Tibial nerve (tissue), 4 donors: ENCODE data around the gene CTXN3.

Source experiments
- CTCF ChIP-seq, 5 experiments: fragments of 200-600 bp in 3 of 5; fragments of 450-650 bp in 2 of 5; sonication (generic) in 3 of 5; IDR thresholded peaks; one replicate each; pipeline ENCODE4 v1.5.1; 2016 to 2019; ENCODE audit warnings: antibody characterized with exemption in 5 of 5, mild to moderate bottlenecking in 3 of 5, moderate library complexity in 2 of 5
- EP300 ChIP-seq, 2 donors: sonication (generic); formaldehyde crosslinking; IDR thresholded peaks; one replicate each; pipeline ENCODE4 v1.6.1; 2017; ENCODE audit warnings: antibody characterized with exemption in 2 of 2, mild to moderate bottlenecking in 1 of 2
- POLR2A ChIP-seq, 2 donors: fragments of 450-650 bp; IDR thresholded peaks; one replicate each; pipeline ENCODE4 v1.6.1; 2017; ENCODE audit warnings: antibody characterized with exemption in 2 of 2, mild to moderate bottlenecking in 2 of 2, moderate library complexity in 2 of 2

- TF ChIP-seq CTCF (IDR thresholded peaks at IDR 0.05) = no peak
- no peak for TF ChIP-seq POLR2A (IDR thresholded peaks at IDR 0.05)
- no peak for TF ChIP-seq EP300 (IDR thresholded peaks at IDR 0.05)
Measured at GRCh38 chr5:127667926-127668325, 19.0 kb downstream of the CTXN3 start.
